UCSD-AML1 (cell line): ENCODE data around the gene PRKCB.
A peak's percentile ranks its signal among the peaks of the same experiment; 100 is the strongest.
"Not testable (repeated sequence)": the region's sequence is repeated elsewhere in the genome, so short reads cannot be mapped to it uniquely, and the experiment has no call there.

Experiments used
- DNase-seq: peaks from one replicate; lab custom pipeline; 2025; ENCODE audit not compliant: unreplicated experiment; lab: John Stamatoyannopoulos, UW

PRKCB gene

GRCh38 chr16:23901178-23902033 is 65.6 kb downstream of the PRKCB start:
- peak; percentile 79 for DNase-seq

DNA sequence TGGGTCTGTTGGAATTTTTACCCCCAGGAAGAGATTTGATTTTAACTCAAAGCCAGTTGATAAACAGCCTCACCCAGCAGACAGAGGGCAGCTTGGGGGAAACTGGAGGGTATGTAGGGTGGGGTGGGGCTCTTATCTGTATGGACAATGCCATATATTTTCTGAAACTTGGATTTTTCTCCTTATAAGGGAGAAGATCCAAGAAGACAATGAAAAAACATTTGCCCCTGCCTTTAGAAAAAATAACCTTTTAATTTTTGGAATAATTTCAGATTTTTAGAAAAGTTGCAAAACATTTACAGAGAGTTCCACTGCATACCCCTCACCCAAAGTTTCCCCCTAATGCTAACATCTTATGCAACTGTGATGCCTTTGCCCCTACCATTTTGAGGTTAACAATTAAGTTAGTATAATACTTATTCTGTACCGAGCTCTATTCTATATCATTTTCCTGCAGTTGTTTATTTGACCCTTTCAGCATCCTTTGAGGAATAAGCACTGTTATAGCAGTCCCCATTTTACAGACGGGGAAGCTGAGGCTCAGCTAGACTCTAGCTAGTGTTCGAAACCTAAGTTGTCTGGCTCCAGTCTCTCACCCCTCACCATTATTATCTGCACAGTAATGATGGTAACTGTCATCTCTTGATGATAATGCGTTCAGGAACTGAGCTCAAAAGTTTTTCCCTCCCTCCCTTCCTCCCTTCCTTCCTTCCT is 66.4 kb downstream of the PRKCB start:
- no peak for DNase-seq

- peak; percentile 32 for DNase-seq
Observed at GRCh38 chr16:23902748-23903414, 67.1 kb downstream of the PRKCB start.

- no peak for DNase-seq
Observed at GRCh38 chr16:23905027-23905426, 69.2 kb downstream of the PRKCB start.

- no peak for DNase-seq
Observed at GRCh38 chr16:23907457-23907902, 71.7 kb downstream of the PRKCB start.

GRCh38 chr16:23907903-23908302 is 72.1 kb downstream of the PRKCB start:
- no peak for DNase-seq

DNA sequence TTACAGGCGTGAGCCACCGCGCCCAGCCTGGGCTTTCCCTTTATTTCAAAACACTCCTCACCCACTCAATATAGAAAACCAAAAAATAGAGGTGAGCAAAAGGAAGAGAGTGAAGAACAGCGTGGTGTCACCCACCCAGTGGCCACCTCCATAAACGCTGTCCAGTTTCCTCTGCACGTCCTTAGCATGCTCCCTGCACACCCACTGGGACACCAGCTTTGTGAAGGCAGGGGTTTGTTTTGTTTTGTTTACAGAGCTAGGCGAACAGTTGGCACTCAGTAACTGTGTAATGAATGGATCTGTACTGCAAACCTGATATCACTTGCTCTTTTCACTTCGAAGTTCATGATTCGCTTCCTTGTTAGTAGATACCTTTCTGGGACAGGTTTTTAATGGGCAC is 73.0 kb downstream of the PRKCB start:
- DNase-seq, result no peak

GRCh38 chr16:23909792-23910418 is 74.1 kb downstream of the PRKCB start:
- DNase-seq, result no peak

DNA sequence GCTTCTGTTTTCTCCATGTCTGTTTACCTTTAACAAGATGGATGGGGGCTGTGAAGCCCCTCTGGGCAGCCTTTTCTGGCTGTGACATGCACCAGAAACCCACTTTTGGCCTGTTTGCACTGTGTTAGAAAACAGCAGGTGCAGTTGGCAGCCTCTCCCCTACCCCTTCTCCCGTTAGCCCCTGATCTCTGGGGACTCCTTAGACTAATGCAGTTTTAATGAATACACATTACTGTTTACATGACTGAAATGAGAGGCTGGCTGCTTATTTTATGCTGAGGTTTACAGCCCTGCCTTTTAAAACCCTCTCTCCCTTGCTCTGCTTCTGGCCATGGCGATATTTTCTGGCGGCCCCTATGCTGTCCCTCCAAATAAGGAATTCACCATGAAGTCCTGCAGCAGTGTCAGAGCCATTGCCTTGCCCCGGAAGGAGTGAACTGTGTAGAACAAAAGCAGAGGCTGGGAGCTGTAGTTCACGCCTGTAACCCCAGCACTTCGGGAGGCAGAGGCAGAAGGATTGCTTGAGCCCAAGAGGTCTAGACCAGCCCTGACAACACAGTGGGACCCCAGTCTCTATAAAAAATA is 79.3 kb downstream of the PRKCB start:
- no peak for DNase-seq

- not testable (repeated sequence) for DNase-seq
Observed at GRCh38 chr16:23916552-23916951, 80.8 kb downstream of the PRKCB start.

DNA sequence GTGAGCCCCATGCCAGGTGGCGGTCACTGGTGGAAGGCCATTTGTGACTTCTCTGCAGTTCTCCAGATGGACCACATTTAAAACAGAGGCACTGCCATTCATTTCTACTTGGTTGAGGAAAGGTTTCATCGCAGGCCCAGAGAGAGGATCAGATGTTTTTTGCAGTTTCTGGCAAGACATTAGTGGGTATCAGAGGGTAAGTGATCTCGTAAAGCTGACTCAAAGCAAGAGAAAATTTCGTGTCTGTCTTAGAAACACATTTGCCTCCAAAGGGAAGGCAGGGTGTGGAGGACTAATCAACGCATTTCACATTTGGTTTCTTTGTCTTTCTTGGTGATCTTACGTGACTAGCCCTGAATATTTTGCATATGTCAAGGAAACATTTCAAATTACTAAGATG is 81.8 kb downstream of the PRKCB start:
- no peak for DNase-seq

GRCh38 chr16:23920446-23920845 is 84.7 kb downstream of the PRKCB start:
- DNase-seq, result peak; percentile 38

GRCh38 chr16:23920899-23921298 is 85.1 kb downstream of the PRKCB start:
- DNase-seq, result no peak

DNA sequence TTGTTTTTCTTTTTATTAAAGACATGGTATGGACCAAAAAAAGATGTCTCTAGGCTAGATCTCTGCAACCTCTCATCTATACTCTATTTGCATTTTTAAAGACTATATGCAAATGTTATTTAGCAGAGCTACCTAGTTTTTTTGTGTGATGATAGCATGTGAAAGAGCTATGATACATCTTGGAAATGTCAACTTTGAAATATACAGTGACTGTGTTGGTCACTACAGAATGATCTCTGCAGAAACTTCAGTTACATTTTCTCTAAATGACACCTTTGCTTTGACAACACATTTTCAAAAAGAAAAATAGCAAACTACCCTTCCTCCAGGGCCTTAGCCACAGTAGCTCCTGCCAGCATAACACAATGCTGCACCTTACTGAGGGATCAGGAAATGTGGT is 86.6 kb downstream of the PRKCB start:
- DNase-seq, result no peak

- peak; percentile 27 for DNase-seq
Observed at GRCh38 chr16:23924128-23924527, 88.3 kb downstream of the PRKCB start.

GRCh38 chr16:23927796-23928195 is 92.0 kb downstream of the PRKCB start:
- DNase-seq, result no peak

- DNase-seq, result no peak
Observed at GRCh38 chr16:23929237-23929636, 93.5 kb downstream of the PRKCB start.

GRCh38 chr16:23929856-23930255 is 94.1 kb downstream of the PRKCB start:
- DNase-seq, result no peak

DNA sequence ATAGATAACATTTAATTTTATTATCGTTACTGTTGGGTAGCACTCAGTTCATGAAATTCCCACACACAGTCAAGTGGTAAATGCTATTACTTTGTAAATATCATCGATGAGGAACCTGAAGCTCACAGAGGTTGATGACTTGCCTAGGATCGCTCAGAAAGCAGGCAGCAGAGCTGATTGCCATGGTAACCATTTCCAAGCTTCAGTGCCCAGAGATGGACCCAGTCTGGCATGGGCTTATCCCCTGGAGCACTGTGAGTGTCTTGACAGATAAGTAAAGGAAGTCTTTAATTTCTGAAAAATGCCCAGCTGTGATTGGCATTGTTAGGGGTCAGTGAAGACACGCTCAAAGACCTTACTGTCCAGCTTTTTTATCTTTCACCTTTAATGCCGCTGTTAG is 95.0 kb downstream of the PRKCB start:
- DNase-seq, result no peak

DNA sequence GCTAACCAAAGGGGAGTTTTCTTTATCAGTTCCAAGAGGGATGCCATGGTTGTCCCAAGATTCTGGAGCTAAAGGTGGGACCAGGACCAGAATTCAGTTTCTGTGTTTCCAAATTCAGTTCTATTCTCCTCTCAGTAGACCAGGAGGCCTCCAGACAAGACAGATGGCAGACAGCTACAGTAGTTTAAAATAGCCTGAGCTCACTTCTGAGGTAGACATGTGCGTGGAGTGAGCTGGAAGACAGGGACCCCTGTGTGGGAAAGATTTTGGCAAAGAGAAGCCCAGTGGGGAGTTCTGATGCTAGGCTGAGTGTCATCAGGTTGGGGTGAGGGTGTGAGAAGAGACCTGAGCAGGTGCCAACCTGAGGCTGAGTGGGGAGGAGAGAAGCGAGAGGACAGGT is 95.4 kb downstream of the PRKCB start:
- DNase-seq, result no peak

DNA sequence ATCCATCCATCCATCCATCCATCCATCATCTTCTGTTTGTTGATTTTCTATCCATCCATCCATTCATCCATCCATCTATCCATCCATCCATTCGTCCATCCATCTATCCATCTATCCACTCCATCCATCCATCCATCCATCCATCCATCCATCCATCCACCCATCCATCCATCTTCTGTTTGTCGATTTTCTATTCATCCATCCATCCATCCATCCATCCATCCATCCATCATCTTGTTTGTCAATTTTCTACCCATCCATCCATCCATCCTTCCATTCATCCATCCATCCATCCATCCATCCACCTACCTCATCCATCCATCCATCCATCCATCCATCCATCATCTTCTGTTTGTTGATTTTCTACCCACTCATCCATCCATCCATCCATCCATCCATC is 97.9 kb downstream of the PRKCB start:
- DNase-seq, result not testable (repeated sequence)
